Measurements from ENCODE around the gene HBZ.
A peak's percentile ranks its signal among the peaks of the same experiment; 100 is the strongest.
"Not testable (repeated sequence)": the region's sequence is repeated elsewhere in the genome, so short reads cannot be mapped to it uniquely, and the experiment has no call there.

HBZ gene

GRCh38 chr16:167122-167690, 14.8 kb downstream of the HBZ start:
- peaks cover 33% of the 10 kb centered on the region for H3K27me3 Mint-ChIP-seq
- H3K27ac Mint-ChIP-seq: no peak overlapping the region
- peaks cover 5% of the 10 kb centered on the region for H3K4me1 Mint-ChIP-seq
- H3K9me3 Mint-ChIP-seq: no peaks in the 10 kb centered on the region
- H3K36me3 Mint-ChIP-seq: no peaks in the 10 kb centered on the region
- H3K4me3 Mint-ChIP-seq: peak overlapping the region; percentile 24

- no peaks in the 10 kb centered on the region for H3K36me3 Mint-ChIP-seq
- H3K4me3 Mint-ChIP-seq: no peak overlapping the region
- no peaks in the 10 kb centered on the region for H3K9me3 Mint-ChIP-seq
- H3K27me3 Mint-ChIP-seq: peaks cover 33% of the 10 kb centered on the region
- peaks cover 8% of the 10 kb centered on the region for H3K4me1 Mint-ChIP-seq
- H3K27ac Mint-ChIP-seq: peak overlapping the region; percentile 25
These were observed 16.0 kb downstream of the HBZ start for GRCh38 chr16:168424-168823.

DNA sequence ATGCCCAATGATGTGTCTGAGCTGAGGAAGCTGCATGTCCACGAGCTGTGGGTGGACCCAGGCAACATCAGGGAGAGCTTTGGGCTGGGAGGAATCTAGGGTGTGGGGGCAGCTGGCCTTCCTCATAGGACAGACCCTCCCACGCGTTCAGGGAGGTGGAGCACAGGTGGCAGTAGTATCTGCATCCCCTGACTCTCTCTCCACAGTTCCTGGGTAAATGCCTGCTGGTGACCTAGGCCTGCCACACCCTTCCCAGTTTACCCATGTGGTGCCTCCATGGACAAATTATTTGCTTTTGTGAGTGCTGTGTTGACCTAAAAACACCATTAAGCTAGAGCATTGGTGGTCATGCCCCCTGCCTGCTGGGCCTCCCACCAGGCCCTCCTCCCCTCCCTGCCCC, 16.6 kb downstream of the HBZ start:
- Mint-ChIP-seq H3K27ac (no peak overlapping the region), H3K4me3 (no peak overlapping the region)

GRCh38 chr16:170088-170507, 17.7 kb downstream of the HBZ start:
- not testable (repeated sequence) for H3K36me3 Mint-ChIP-seq, H3K9me3 Mint-ChIP-seq, H3K27ac Mint-ChIP-seq, H3K4me3 Mint-ChIP-seq
- H3K27me3 Mint-ChIP-seq: peaks cover 42% of the 10 kb centered on the region
- H3K4me1 Mint-ChIP-seq: peaks cover 13% of the 10 kb centered on the region

More for the DNA sequence above, 16.6 kb downstream of the HBZ start:
- H3K36me3 Mint-ChIP-seq: no peaks in the 10 kb centered on the region
- peaks cover 10% of the 10 kb centered on the region for H3K4me1 Mint-ChIP-seq
- peaks cover 33% of the 10 kb centered on the region for H3K27me3 Mint-ChIP-seq
- H3K9me3 Mint-ChIP-seq: no peaks in the 10 kb centered on the region

DNA sequence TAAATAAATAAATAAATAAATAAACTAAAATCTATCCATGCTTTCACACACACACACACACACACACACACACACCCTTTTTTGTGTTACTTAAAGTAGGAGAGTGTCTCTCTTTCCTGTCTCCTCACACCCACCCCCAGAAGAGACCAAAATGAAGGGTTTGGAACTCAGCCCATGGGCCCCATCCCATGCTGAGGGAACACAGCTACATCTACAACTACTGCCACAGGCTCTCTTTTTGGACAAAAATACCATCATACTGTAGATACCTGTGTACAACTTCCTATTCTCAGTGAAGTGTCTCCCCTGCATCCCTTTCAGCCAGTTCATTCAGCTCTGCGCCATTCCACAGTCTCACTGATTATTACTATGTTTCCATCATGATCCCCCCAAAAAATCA, 18.3 kb downstream of the HBZ start:
- no peak overlapping the region for H3K27ac Mint-ChIP-seq
- H3K9me3 Mint-ChIP-seq: no peaks in the 10 kb centered on the region
- no peak overlapping the region for H3K4me3 Mint-ChIP-seq
- peaks cover 18% of the 10 kb centered on the region for H3K4me1 Mint-ChIP-seq
- H3K36me3 Mint-ChIP-seq: no peaks in the 10 kb centered on the region
- peaks cover 48% of the 10 kb centered on the region for H3K27me3 Mint-ChIP-seq

DNA sequence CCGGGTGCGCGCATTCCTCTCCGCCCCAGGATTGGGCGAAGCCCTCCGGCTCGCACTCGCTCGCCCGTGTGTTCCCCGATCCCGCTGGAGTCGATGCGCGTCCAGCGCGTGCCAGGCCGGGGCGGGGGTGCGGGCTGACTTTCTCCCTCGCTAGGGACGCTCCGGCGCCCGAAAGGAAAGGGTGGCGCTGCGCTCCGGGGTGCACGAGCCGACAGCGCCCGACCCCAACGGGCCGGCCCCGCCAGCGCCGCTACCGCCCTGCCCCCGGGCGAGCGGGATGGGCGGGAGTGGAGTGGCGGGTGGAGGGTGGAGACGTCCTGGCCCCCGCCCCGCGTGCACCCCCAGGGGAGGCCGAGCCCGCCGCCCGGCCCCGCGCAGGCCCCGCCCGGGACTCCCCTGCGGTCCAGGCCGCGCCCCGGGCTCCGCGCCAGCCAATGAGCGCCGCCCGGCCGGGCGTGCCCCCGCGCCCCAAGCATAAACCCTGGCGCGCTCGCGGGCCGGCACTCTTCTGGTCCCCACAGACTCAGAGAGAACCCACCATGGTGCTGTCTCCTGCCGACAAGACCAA, 20.0 kb downstream of the HBZ start, which contains the start of gene HBA2:
Gene HBA2 (plus strand): TSS at position 503 of the 568 bp plus-strand sequence. CDS start 37 bp downstream, at position 540.
- not testable (repeated sequence) for H3K9me3 Mint-ChIP-seq, H3K36me3 Mint-ChIP-seq, H3K27ac Mint-ChIP-seq
- Mint-ChIP-seq H3K4me1 (peaks cover 13% of the 10 kb centered on the region), H3K27me3 (peaks cover 44% of the 10 kb centered on the region), H3K4me3 (peak within 1 kb of the TSS; percentile 7)

DNA sequence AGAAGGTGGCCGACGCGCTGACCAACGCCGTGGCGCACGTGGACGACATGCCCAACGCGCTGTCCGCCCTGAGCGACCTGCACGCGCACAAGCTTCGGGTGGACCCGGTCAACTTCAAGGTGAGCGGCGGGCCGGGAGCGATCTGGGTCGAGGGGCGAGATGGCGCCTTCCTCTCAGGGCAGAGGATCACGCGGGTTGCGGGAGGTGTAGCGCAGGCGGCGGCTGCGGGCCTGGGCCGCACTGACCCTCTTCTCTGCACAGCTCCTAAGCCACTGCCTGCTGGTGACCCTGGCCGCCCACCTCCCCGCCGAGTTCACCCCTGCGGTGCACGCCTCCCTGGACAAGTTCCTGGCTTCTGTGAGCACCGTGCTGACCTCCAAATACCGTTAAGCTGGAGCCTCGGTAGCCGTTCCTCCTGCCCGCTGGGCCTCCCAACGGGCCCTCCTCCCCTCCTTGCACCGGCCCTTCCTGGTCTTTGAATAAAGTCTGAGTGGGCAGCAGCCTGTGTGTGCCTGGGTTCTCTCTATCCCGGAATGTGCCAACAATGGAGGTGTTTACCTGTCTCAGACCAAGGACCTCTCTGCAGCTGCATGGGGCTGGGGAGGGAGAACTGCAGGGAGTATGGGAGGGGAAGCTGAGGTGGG, 20.9 kb downstream of the HBZ start:
- peaks cover 48% of the 10 kb centered on the region for H3K27me3 Mint-ChIP-seq

GRCh38 chr16:173928-174769, 21.7 kb downstream of the HBZ start:
- Mint-ChIP-seq H3K4me3 (peak overlapping the region; percentile 33), H3K27me3 (peaks cover 46% of the 10 kb centered on the region), H3K4me1 (peaks cover 18% of the 10 kb centered on the region)
- not testable (repeated sequence) for H3K9me3 Mint-ChIP-seq, H3K36me3 Mint-ChIP-seq, H3K27ac Mint-ChIP-seq

More for the DNA sequence above, 20.9 kb downstream of the HBZ start:
- not testable (repeated sequence) for H3K9me3 Mint-ChIP-seq, H3K27ac Mint-ChIP-seq, H3K36me3 Mint-ChIP-seq
- Mint-ChIP-seq H3K4me1 (peaks cover 18% of the 10 kb centered on the region), H3K4me3 (peak overlapping the region; percentile 7)

DNA sequence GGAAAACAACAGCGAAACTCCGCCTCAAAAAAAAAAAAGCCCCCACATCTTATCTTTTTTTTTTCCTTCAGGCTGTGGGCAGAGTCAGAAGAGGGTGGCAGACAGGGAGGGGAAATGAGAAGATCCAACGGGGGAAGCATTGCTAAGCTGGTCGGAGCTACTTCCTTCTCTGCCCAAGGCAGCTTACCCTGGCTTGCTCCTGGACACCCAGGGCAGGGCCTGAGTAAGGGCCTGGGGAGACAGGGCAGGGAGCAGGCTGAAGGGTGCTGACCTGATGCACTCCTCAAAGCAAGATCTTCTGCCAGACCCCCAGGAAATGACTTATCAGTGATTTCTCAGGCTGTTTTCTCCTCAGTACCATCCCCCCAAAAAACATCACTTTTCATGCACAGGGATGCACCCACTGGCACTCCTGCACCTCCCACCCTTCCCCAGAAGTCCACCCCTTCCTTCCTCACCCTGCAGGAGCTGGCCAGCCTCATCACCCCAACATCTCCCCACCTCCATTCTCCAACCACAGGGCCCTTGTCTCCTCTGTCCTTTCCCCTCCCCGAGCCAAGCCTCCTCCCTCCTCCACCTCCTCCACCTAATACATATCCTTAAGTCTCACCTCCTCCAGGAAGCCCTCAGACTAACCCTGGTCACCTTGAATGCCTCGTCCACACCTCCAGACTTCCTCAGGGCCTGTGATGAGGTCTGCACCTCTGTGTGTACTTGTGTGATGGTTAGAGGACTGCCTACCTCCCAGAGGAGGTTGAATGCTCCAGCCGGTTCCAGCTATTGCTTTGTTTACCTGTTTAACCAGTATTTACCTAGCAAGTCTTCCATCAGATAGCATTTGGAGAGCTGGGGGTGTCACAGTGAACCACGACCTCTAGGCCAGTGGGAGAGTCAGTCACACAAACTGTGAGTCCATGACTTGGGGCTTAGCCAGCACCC, 22.8 kb downstream of the HBZ start:
- Mint-ChIP-seq H3K9me3 (no peaks in the 10 kb centered on the region), H3K27ac (peak overlapping the region; percentile 59), H3K4me3 (peak overlapping the region; percentile 30), H3K36me3 (no peaks in the 10 kb centered on the region), H3K4me1 (peaks cover 18% of the 10 kb centered on the region), H3K27me3 (peaks cover 43% of the 10 kb centered on the region)

DNA sequence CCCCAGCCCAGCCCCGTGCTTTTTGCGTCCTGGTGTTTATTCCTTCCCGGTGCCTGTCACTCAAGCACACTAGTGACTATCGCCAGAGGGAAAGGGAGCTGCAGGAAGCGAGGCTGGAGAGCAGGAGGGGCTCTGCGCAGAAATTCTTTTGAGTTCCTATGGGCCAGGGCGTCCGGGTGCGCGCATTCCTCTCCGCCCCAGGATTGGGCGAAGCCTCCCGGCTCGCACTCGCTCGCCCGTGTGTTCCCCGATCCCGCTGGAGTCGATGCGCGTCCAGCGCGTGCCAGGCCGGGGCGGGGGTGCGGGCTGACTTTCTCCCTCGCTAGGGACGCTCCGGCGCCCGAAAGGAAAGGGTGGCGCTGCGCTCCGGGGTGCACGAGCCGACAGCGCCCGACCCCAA, 23.6 kb downstream of the HBZ start:
- not testable (repeated sequence) for H3K36me3 Mint-ChIP-seq, H3K27ac Mint-ChIP-seq, H3K9me3 Mint-ChIP-seq, H3K4me3 Mint-ChIP-seq
- Mint-ChIP-seq H3K27me3 (peaks cover 37% of the 10 kb centered on the region), H3K4me1 (peaks cover 18% of the 10 kb centered on the region)

DNA sequence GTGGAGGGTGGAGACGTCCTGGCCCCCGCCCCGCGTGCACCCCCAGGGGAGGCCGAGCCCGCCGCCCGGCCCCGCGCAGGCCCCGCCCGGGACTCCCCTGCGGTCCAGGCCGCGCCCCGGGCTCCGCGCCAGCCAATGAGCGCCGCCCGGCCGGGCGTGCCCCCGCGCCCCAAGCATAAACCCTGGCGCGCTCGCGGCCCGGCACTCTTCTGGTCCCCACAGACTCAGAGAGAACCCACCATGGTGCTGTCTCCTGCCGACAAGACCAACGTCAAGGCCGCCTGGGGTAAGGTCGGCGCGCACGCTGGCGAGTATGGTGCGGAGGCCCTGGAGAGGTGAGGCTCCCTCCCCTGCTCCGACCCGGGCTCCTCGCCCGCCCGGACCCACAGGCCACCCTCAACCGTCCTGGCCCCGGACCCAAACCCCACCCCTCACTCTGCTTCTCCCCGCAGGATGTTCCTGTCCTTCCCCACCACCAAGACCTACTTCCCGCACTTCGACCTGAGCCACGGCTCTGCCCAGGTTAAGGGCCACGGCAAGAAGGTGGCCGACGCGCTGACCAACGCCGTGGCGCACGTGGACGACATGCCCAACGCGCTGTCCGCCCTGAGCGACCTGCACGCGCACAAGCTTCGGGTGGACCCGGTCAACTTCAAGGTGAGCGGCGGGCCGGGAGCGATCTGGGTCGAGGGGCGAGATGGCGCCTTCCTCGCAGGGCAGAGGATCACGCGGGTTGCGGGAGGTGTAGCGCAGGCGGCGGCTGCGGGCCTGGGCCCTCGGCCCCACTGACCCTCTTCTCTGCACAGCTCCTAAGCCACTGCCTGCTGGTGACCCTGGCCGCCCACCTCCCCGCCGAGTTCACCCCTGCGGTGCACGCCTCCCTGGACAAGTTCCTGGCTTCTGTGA, 24.3 kb downstream of the HBZ start, which contains the start of gene HBA1:
Gene HBA1 (plus strand): TSS at position 204 of the 906 bp plus-strand sequence. CDS start 37 bp downstream, at position 241.
- H3K27ac Mint-ChIP-seq: peak within 1 kb of the TSS; percentile 59
- H3K27me3 Mint-ChIP-seq: peaks cover 32% of the 10 kb centered on the region
- H3K4me1 Mint-ChIP-seq: peaks cover 18% of the 10 kb centered on the region
- H3K9me3 Mint-ChIP-seq, H3K36me3 Mint-ChIP-seq: not testable (repeated sequence)
- H3K4me3 Mint-ChIP-seq: peak within 1 kb of the TSS; percentile 36

DNA sequence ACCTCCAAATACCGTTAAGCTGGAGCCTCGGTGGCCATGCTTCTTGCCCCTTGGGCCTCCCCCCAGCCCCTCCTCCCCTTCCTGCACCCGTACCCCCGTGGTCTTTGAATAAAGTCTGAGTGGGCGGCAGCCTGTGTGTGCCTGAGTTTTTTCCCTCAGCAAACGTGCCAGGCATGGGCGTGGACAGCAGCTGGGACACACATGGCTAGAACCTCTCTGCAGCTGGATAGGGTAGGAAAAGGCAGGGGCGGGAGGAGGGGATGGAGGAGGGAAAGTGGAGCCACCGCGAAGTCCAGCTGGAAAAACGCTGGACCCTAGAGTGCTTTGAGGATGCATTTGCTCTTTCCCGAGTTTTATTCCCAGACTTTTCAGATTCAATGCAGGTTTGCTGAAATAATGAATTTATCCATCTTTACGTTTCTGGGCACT, 25.0 kb downstream of the HBZ start:
- H3K4me3 Mint-ChIP-seq: peak overlapping the region; percentile 36
- peaks cover 31% of the 10 kb centered on the region for H3K27me3 Mint-ChIP-seq
- no peaks in the 10 kb centered on the region for H3K9me3 Mint-ChIP-seq
- H3K4me1 Mint-ChIP-seq: peaks cover 18% of the 10 kb centered on the region
- H3K36me3 Mint-ChIP-seq: no peaks in the 10 kb centered on the region
- no peak overlapping the region for H3K27ac Mint-ChIP-seq

DNA sequence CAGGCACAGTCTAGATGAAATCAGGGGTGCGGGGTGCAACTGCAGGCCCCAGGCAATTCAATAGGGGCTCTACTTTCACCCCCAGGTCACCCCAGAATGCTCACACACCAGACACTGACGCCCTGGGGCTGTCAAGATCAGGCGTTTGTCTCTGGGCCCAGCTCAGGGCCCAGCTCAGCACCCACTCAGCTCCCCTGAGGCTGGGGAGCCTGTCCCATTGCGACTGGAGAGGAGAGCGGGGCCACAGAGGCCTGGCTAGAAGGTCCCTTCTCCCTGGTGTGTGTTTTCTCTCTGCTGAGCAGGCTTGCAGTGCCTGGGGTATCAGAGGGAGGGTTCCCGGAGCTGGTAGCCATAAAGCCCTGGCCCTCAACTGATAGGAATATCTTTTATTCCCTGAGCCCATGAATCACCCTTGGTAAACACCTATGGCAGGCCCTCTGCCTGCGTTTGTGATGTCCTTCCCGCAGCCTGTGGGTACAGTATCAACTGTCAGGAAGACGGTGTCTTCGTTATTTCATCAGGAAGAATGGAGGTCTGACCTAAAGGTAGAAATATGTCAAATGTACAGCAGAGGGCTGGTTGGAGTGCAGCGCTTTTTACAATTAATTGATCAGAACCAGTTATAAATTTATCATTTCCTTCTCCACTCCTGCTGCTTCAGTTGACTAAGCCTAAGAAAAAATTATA, 25.7 kb downstream of the HBZ start:
- no peaks in the 10 kb centered on the region for H3K36me3 Mint-ChIP-seq
- no peaks in the 10 kb centered on the region for H3K9me3 Mint-ChIP-seq
- H3K27me3 Mint-ChIP-seq: peaks cover 31% of the 10 kb centered on the region
- H3K4me1 Mint-ChIP-seq: peaks cover 18% of the 10 kb centered on the region
- H3K4me3 Mint-ChIP-seq: no peak overlapping the region
- no peak overlapping the region for H3K27ac Mint-ChIP-seq

DNA sequence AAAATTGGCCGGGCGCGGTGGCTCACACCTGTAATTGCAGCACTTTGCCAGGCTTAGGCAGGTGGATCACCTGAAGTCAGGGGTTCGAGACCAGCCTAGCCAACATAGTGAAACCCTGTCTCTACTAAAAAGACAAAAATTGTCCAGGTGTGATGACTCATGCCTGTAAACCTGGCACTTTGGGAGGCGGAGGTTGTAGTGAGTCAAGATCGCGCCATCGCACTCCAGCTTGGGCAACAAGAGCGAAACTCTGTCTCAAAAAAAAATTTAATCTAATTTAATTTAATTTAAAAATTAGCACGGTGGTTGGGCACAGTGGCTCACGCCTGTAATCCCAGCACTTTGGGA, 26.2 kb downstream of the HBZ start:
- peaks cover 29% of the 10 kb centered on the region for H3K27me3 Mint-ChIP-seq
- peaks cover 13% of the 10 kb centered on the region for H3K4me1 Mint-ChIP-seq
- no peaks in the 10 kb centered on the region for H3K9me3 Mint-ChIP-seq
- H3K4me3 Mint-ChIP-seq: no peak overlapping the region
- no peaks in the 10 kb centered on the region for H3K36me3 Mint-ChIP-seq
- H3K27ac Mint-ChIP-seq: no peak overlapping the region
